Left renal cortex interstitium (tissue), 4 donors: Measurements from ENCODE around the gene BCLAF1. TPM values are rescaled to one million over a fixed set of nuclear protein-coding genes. Genes with fewer than 3 reads are reported as not detected.

ENCODE experiments used
- DNase-seq, 4 donors: peaks; one replicate each; pipeline ENCODE4 v3.0.0-alpha.2; 2013; ENCODE audit warnings: low read depth in 4 of 4, low spot score in 2 of 4, missing footprints in 1 of 4
- polyA plus RNA-seq, 4 donors: library from polyadenylated mRNA; unstranded; fragments of 120-200 nt; gene quantifications; one replicate each; pipeline ENCODE4 v1.2.1, GENCODE V29; 2013; ENCODE audit not compliant: insufficient read length in 4 of 4

Gene BCLAF1
- polyA plus RNA-seq, 4 donors: 175 to 240 (median 209) TPM

DNA sequence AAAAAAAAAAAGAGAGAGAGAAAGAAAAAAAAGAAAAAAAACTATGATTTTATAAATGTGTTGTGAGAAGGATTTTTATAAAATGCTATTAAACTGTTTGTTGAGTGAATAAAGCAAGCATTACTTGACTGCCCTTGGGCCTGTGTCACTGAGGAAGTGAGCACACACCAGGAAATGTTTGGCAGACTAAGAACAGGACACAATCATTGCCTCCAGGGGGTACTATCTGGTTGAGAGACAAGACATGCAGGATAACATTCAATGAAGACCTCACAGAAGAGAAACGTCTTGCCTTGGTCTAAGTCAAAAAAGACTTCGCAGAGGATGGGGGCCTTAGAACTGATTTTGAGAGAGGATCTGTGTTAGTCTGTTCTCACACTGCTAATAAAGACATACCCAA, 80.2 kb downstream of the BCLAF1 start:
- no peak for DNase-seq

DNA sequence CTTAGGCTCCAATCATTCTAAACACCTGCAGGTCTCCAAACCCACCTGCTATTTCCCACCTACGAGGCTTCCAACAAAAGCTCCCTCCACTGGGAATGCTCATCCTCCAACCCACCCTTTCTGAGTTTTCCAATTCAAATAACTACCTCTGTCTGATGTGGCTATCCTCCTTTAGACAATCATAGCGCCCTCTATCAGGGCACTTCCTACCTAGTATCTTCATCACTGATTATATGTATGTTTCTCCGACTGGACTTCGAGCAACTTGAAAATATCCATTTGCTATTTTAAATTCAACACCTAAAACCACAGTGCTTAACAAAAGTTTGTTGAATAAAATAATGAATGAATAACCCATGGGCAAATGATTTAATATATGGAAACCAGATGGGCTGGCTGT, 80.9 kb downstream of the BCLAF1 start:
- DNase-seq: no peak

Other genes with a start within 250 kb of the BCLAF1 start
- gene MTFR2, start 39.5 kb downstream of the BCLAF1 start, polyA plus RNA-seq: 1 to 10 TPM; 1.9 to 3.0 (median 2.8) TPM